K562 (cell line): ENCODE data around the gene PPP1R10.

Source experiments
- HCFC1 ChIP-seq: IDR thresholded peaks from 2 replicates; pipeline ENCODE4 v1.6.1; 2012; ENCODE audit warnings: low read depth, low read length, improper control_type of control experiment
- JUNB ChIP-seq: fragments of 450-650 bp; formaldehyde crosslinking; conservative IDR thresholded peaks from 2 replicates; pipeline ENCODE4 v1.4.0; 2020; ENCODE audit warnings: mild to moderate bottlenecking
- POLR2A ChIP-seq: fragments of 450-650 bp; conservative IDR thresholded peaks from 2 replicates; pipeline ENCODE4 v1.6.1; 2016
- POLR2AphosphoS5 ChIP-seq: IDR thresholded peaks from 2 replicates; pipeline ENCODE4 v1.6.1; 2011; ENCODE audit warnings: mild to moderate bottlenecking, low read depth, low read length, moderate library complexity; ENCODE audit not compliant: control insufficient read depth, insufficient read depth
- SIRT6 ChIP-seq: IDR thresholded peaks from one replicate; pipeline ENCODE4 v1.6.1; 2012; ENCODE audit warnings: low read depth, mild to moderate bottlenecking, control low read depth, inconsistent platforms, low read length, moderate library complexity
- ZNF274 ChIP-seq: IDR thresholded peaks from 2 replicates; pipeline ENCODE4 v1.6.1; 2011; ENCODE audit warnings: low read depth, mild to moderate bottlenecking, low read length, moderate library complexity, borderline replicate concordance
- TF ChIP-seq, protein P1 (sequence below), 2 experiments: fragments of 450-650 bp in 1 of 2; sonication (generic) in 1 of 2; formaldehyde crosslinking in 1 of 2; IDR thresholded peaks in 1 of 2; conservative IDR thresholded peaks in 1 of 2; 2 replicates each; pipeline versions ENCODE4 v1.6.1 to v1.8.1; 2016 to 2023; ENCODE audit warnings: mild to moderate bottlenecking in 2 of 2, moderate library complexity in 2 of 2, inconsistent platforms in 1 of 2, missing genetic modification reagents in 1 of 2
- TF ChIP-seq, protein P2 (sequence below): sonication (generic); formaldehyde crosslinking; IDR thresholded peaks from 2 replicates; pipeline ENCODE4 v1.8.1; 2023; ENCODE audit warnings: mild to moderate bottlenecking, missing genetic modification reagents, moderate library complexity
- TF ChIP-seq, protein P3 (sequence below): fragments of 450-650 bp; formaldehyde crosslinking; IDR thresholded peaks from 2 replicates; pipeline ENCODE4 v1.4.0; 2020; ENCODE audit warnings: mild to moderate bottlenecking
- TF ChIP-seq, protein P4 (sequence below): sonication (generic); formaldehyde crosslinking; IDR thresholded peaks from 2 replicates; pipeline ENCODE4 v1.8.1; 2023; ENCODE audit warnings: mild to moderate bottlenecking, missing genetic modification reagents

DNA sequence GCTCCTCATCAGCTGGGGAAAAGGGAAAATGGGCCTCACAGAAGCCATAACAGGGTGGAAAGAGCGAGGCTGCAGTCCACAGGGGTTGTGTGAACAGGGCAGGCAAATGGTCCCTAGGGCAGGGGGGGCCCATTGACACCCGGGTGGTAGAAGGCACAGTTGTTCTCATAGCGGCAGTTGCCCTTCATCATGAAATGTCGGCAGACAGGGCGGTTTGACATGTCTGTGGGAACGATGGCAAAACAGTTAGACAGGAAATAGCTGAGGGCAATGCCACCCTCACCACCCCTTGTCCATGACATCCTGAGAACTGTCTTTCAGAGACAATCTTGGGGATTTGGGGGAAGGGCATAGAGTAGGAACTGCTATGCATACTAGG, 15.6 kb downstream of the PPP1R10 start:
- no peak; the same call in 1 of the 2 replicates for TF ChIP-seq POLR2AphosphoS5
- TF ChIP-seq POLR2A = no peak
- TF ChIP-seq, protein P1, sequence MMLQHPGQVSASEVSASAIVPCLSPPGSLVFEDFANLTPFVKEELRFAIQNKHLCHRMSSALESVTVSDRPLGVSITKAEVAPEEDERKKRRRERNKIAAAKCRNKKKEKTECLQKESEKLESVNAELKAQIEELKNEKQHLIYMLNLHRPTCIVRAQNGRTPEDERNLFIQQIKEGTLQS (IDR thresholded peaks at IDR 0.05) = no peak
- TF ChIP-seq, protein P1 (CRISPR knock-in tag; conservative IDR thresholded peaks at IDR 0.05) = no peak
- no peak for TF ChIP-seq SIRT6
- TF ChIP-seq, protein P2, sequence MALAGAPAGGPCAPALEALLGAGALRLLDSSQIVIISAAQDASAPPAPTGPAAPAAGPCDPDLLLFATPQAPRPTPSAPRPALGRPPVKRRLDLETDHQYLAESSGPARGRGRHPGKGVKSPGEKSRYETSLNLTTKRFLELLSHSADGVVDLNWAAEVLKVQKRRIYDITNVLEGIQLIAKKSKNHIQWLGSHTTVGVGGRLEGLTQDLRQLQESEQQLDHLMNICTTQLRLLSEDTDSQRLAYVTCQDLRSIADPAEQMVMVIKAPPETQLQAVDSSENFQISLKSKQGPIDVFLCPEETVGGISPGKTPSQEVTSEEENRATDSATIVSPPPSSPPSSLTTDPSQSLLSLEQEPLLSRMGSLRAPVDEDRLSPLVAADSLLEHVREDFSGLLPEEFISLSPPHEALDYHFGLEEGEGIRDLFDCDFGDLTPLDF (CRISPR knock-in tag) = no peak
- TF ChIP-seq JUNB (CRISPR knock-in tag) = no peak
- no peak for TF ChIP-seq ZNF274
- TF ChIP-seq HCFC1 = no peak
- TF ChIP-seq, protein P3, sequence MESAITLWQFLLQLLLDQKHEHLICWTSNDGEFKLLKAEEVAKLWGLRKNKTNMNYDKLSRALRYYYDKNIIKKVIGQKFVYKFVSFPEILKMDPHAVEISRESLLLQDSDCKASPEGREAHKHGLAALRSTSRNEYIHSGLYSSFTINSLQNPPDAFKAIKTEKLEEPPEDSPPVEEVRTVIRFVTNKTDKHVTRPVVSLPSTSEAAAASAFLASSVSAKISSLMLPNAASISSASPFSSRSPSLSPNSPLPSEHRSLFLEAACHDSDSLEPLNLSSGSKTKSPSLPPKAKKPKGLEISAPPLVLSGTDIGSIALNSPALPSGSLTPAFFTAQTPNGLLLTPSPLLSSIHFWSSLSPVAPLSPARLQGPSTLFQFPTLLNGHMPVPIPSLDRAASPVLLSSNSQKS = no peak
- TF ChIP-seq, protein P4, sequence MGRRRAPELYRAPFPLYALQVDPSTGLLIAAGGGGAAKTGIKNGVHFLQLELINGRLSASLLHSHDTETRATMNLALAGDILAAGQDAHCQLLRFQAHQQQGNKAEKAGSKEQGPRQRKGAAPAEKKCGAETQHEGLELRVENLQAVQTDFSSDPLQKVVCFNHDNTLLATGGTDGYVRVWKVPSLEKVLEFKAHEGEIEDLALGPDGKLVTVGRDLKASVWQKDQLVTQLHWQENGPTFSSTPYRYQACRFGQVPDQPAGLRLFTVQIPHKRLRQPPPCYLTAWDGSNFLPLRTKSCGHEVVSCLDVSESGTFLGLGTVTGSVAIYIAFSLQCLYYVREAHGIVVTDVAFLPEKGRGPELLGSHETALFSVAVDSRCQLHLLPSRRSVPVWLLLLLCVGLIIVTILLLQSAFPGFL (CRISPR knock-in tag) = no peak
